H1 (cell line): ENCODE results near the gene GGT6.

Experiments used
- ATF2 ChIP-seq: IDR thresholded peaks from 2 replicates; pipeline ENCODE4 v1.6.1; 2012; ENCODE audit warnings: low read length, inconsistent platforms
- EGR1 ChIP-seq: IDR thresholded peaks from 2 replicates; pipeline ENCODE4 v1.6.1; 2011; ENCODE audit warnings: low read depth, low read length, borderline replicate concordance
- HDAC6 ChIP-seq: IDR thresholded peaks from one replicate; pipeline ENCODE4 v1.7.1; 2012; ENCODE audit warnings: low read depth, mild to moderate bottlenecking, inconsistent platforms, low read length, moderate library complexity
- USF2 ChIP-seq: IDR thresholded peaks from 2 replicates; pipeline ENCODE4 v1.6.1; 2011; ENCODE audit warnings: low read length, improper control_type of control experiment
- ZNF274 ChIP-seq: IDR thresholded peaks from 2 replicates; pipeline ENCODE4 v1.7.0; 2012; ENCODE audit warnings: low read length, borderline replicate concordance; ENCODE audit errors: extremely low read depth

- TF ChIP-seq HDAC6: no peak
- no peak for TF ChIP-seq EGR1
- no peak for TF ChIP-seq ATF2
- TF ChIP-seq USF2: no peak
- no peak for TF ChIP-seq ZNF274
These were observed 26.6 kb downstream of the GGT6 start for GRCh38 chr17:4533523-4534504.
